GM12878 (cell line): ENCODE measurements around the gene REEP3. TPM values are rescaled to one million over a fixed set of nuclear protein-coding genes. Genes with fewer than 3 reads are reported as not detected.

Experiments
- ATAC-seq: fragments of 200-7000 bp; cut with Tn5 transposase; 3 replicates; pipeline ENCODE4 v1.9.1; 2020; ENCODE audit warnings: mild to moderate bottlenecking, moderate library complexity
- BruUV-seq: library from RNA; stranded (reverse); fragments of 400-500 nt; replicated peaks from 2 replicates; lab custom pipeline; 2021; lab: Mats Ljungman, UMichigan
- CTCF ChIA-PET: fragments of 300-600 bp; sonication (Branson Sonifier 250); formaldehyde crosslinking; extraction: SDS; loops from one replicate; lab custom pipeline; 2021; ENCODE audit warnings: inconsistent platforms; lab: Yijun Ruan, JAX
- POLR2A ChIA-PET: fragments of 350-600 bp; formaldehyde crosslinking; extraction: SDS; loops from one replicate; lab custom pipeline; 2021; ENCODE audit warnings: inconsistent platforms; lab: Charles Lee
- RAD21 ChIA-PET: fragments of 300-600 bp; sonication (Branson Sonifier 250); formaldehyde crosslinking; loops from one replicate; lab custom pipeline; 2023; ENCODE audit warnings: antibody characterized with exemption; ENCODE audit not compliant: unreplicated experiment; lab: Charles Lee
- SMC1A ChIA-PET: fragments of 300-600 bp; sonication (Branson Sonifier 250); formaldehyde crosslinking; loops from one replicate; lab custom pipeline; 2023; ENCODE audit not compliant: unreplicated experiment, uncharacterized antibody; lab: Charles Lee
- DNase-seq: peaks from one replicate; pipeline ENCODE4 v3.0.0-alpha.2; 2011; ENCODE audit warnings: low read depth, low spot score
- FAIRE-seq: peaks from 3 replicates; lab custom pipeline; 2011; peaks lifted over from hg19 to GRCh38; lab: Jason Lieb, UNC
- H2AFZ ChIP-seq: 2 replicates; pipeline ENCODE4 v1.6.0; 2011; ENCODE audit warnings: low read depth, low read length, control low read depth; ENCODE audit not compliant: control insufficient read depth
- H3K27ac ChIP-seq: 2 replicates; pipeline ENCODE4 v1.5.1; 2011; ENCODE audit warnings: control low read depth; ENCODE audit not compliant: control insufficient read depth, insufficient read depth
- H3K27me3 ChIP-seq, 2 experiments: replicated peaks in 1 of 2; 2 replicates each; pipeline versions ENCODE4 v1.6.0 to v1.6.1; 2011; ENCODE audit warnings: low read length in 1 of 2; ENCODE audit not compliant: control insufficient read depth in 2 of 2, insufficient read depth in 2 of 2
- H3K36me3 ChIP-seq, 2 experiments: 2 replicates each; pipeline ENCODE4 v1.5.1; 2011; ENCODE audit warnings: low read length in 1 of 2; ENCODE audit not compliant: control insufficient read depth in 2 of 2, insufficient read depth in 2 of 2
- H3K4me1 ChIP-seq: 2 replicates; pipeline ENCODE4 v1.6.1; 2011; ENCODE audit warnings: mild to moderate bottlenecking, low read length, moderate library complexity, mixed read lengths; ENCODE audit not compliant: control insufficient read depth, insufficient read depth
- H3K4me2 ChIP-seq: 2 replicates; pipeline ENCODE4 v1.6.0; 2011; ENCODE audit warnings: control low read depth; ENCODE audit not compliant: control insufficient read depth, insufficient read depth
- H3K4me3 ChIP-seq: fragments of 200-600 bp; sonication (generic); 2 replicates; pipeline ENCODE4 v1.5.1; 2016
- H3K79me2 ChIP-seq: 2 replicates; pipeline ENCODE4 v1.6.0; 2011; ENCODE audit warnings: low read length; ENCODE audit not compliant: control insufficient read depth, insufficient read depth
- H3K9ac ChIP-seq: 2 replicates; pipeline ENCODE4 v1.8.0; 2011; ENCODE audit warnings: low read length, control low read depth, mixed read lengths; ENCODE audit not compliant: control insufficient read depth, insufficient read depth
- H3K9me3 ChIP-seq: replicated peaks from 3 replicates; pipeline ENCODE4 v1.5.1; 2011; ENCODE audit warnings: mild to moderate bottlenecking, low read length; ENCODE audit not compliant: control insufficient read depth, insufficient read depth
- H4K20me1 ChIP-seq: 2 replicates; pipeline ENCODE4 v1.6.0; 2011; ENCODE audit not compliant: control insufficient read depth, insufficient read depth
- BCL3 ChIP-seq: IDR thresholded peaks from 2 replicates; pipeline ENCODE4 v1.6.1; 2011; ENCODE audit warnings: borderline replicate concordance, low read depth, mild to moderate bottlenecking, moderate library complexity, low read length; ENCODE audit not compliant: insufficient read depth, poor library complexity, severe bottlenecking
- MXI1 ChIP-seq: fragments of 150-350 bp; IDR thresholded peaks from 2 replicates; pipeline ENCODE4 v1.6.1; 2011; ENCODE audit warnings: low read depth, mild to moderate bottlenecking, inconsistent platforms, low read length, improper control_type of control experiment
- PAX5 ChIP-seq: IDR thresholded peaks from 2 replicates; pipeline ENCODE4 v1.6.1; 2011; ENCODE audit warnings: low read depth, low read length, borderline replicate concordance
- SMARCA5 ChIP-seq: fragments of 450-650 bp; IDR thresholded peaks from 2 replicates; pipeline ENCODE4 v1.6.1; 2017; ENCODE audit warnings: mild to moderate bottlenecking
- STAT3 ChIP-seq: IDR thresholded peaks from 2 replicates; pipeline ENCODE4 v1.6.1; 2011; ENCODE audit warnings: low read depth, low read length, improper control_type of control experiment
- TARDBP ChIP-seq: IDR thresholded peaks from 2 replicates; pipeline ENCODE4 v1.6.1; 2016; ENCODE audit warnings: borderline replicate concordance
- ZBED1 ChIP-seq: IDR thresholded peaks from 2 replicates; pipeline ENCODE4 v1.6.1; 2016; ENCODE audit warnings: borderline replicate concordance
- WGBS: methylation state at CpG from one replicate; pipeline ENCODE4 v1.1.6; 2016; ENCODE audit warnings: low lambda C conversion rate; ENCODE audit not compliant: insufficient replicate concordance, insufficient coverage; ENCODE audit errors: missing lambda C conversion rate; 5-methylcytosine and 5-hydroxymethylcytosine counted together
- in situ Hi-C: fragments of 300-500 bp; cut with MboI; formaldehyde crosslinking; loops from 9 replicates; pipeline ENCODE4 v1.14.3; 2018; ENCODE audit warnings: mixed read lengths
- intact Hi-C: fragments of 100-400 bp; cut with micrococcal nuclease; formaldehyde crosslinking; loops from one replicate; pipeline ENCODE4 v1.14.2; 2022; ENCODE audit not compliant: unreplicated experiment
- polyA plus RNA-seq, 11 experiments: library from polyadenylated mRNA; depleted of rRNA in 4 of 11; unstranded in 6 of 11; stranded (reverse) in 5 of 11; fragments of >200 nt; fragmentation: Nextera tagmentation in 4 of 11; fragmentation: Illumina TruSeq in 1 of 11; extraction: Ambion mirVana in 4 of 11; extraction: Trizol in 1 of 11; gene quantifications; 1 replicate in 1 of 11; 2 replicates in 10 of 11; pipeline versions ENCODE4 v1.2.1 to v1.2.3, GENCODE V29; 2011 to 2016; ENCODE audit warnings: inconsistent platforms in 2 of 11, missing spikeins in 2 of 11, low read depth in 1 of 11
- total RNA-seq, 4 experiments: library from RNA; depleted of rRNA in 3 of 4; stranded (reverse); fragments of >200 nt in 3 of 4; fragmentation: Illumina TruSeq in 1 of 4; extraction: Trizol in 1 of 4; gene quantifications; 2 replicates each; pipeline versions ENCODE4 v1.2.1 to v1.2.3, GENCODE V29; 2013 to 2021

REEP3 gene
- total and polyA plus RNA-seq, 10 of the 15 experiments (the other 5 are each of a cell fraction or from before 2014, with no cell fraction given): 4.9 to 25.9 (median 16.2) TPM

GRCh38 chr10:63614371-63614891 lies 93.2 kb downstream of the REEP3 start:
- POLR2A ChIA-PET: interaction anchor here (0.6 kb wide), 1 partner anchor 97 kb away, joined by 5 read pairs; no protein-coding TSS in a partner anchor

More at GRCh38 chr10:63614371-63614891, 93.2 kb downstream of the REEP3 start:
- FAIRE-seq (no peak), DNase-seq (no peak), ATAC-seq (no peak; the same call in 2 of the 3 replicates)
- Histone ChIP-seq H3K36me3 (no peaks in the 10 kb centered on the region), H3K4me3 (no peak overlapping the region), H3K4me1 (no peaks in the 10 kb centered on the region), H3K27ac (no peak overlapping the region), H2AFZ (no peak overlapping the region), H4K20me1 (no peaks in the 10 kb centered on the region), H3K4me2 (no peak overlapping the region), H3K9me3 (no peaks in the 10 kb centered on the region), H3K79me2 (no peaks in the 10 kb centered on the region), H3K27me3 (no peaks in the 10 kb centered on the region), H3K9ac (no peak overlapping the region)
- intact Hi-C loops (no loop called here), in situ Hi-C loops (no loop called here)
- TF ChIP-seq MXI1 (no peak), ZBED1 (no peak), BCL3 (peak; percentile 31), STAT3 (no peak), PAX5 (no peak), TARDBP (no peak), SMARCA5 (no peak)
- SMC1A ChIA-PET: interaction anchor here (0.6 to 1.7 kb wide), 3 partner anchors 9 to 59 kb away, joined by 3 to 7 read pairs (median 3); no protein-coding TSS in a partner anchor
- no TSS peak for BruUV-seq
- WGBS: 95% methylated on average over 2 of the region's 2 CpGs
- CTCF ChIA-PET: interaction anchor here (0.6 to 2.4 kb wide), 2 partner anchors 25 to 106 kb away, joined by 3 to 8 read pairs; no protein-coding TSS in a partner anchor
- RAD21 ChIA-PET: interaction anchor here (1.0 kb wide), 1 partner anchor 15 kb away, joined by 3 read pairs; no protein-coding TSS in a partner anchor
